Endothelial cell of hepatic sinusoid (primary cell): ENCODE data around the gene SLC10A7.
"Not testable (repeated sequence)": the region's sequence is repeated elsewhere in the genome, so short reads cannot be mapped to it uniquely, and the experiment has no call there.

Experiments
- in situ Hi-C: cut with HindIII; loops from 2 replicates; pipeline ENCODE4 v1.10.0; 2017; ENCODE audit warnings: low sequenced_read_pairs

Gene SLC10A7

GRCh38 chr4:146367347-146367746, 154.4 kb downstream of the SLC10A7 start:
- in situ Hi-C loops, result no loop called here

DNA sequence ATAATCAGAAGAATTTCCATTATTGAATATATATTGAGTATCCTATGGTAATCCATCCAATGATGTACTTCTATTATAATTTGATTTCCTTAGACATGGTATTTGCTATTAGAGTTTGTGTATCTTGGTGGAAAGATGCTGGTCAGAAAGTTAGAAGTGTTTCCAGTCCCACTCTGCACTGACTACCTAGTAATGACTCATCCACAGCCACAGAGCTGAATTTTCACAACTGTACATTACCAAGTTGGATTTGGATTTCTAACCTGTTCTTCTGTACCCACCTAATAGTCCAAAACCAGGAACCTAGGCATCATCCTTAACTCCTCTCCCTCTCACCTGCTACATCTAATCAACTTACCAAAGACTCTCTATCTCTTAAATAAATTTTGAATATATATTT, 162.0 kb downstream of the SLC10A7 start:
- in situ Hi-C loops, result no loop called here

DNA sequence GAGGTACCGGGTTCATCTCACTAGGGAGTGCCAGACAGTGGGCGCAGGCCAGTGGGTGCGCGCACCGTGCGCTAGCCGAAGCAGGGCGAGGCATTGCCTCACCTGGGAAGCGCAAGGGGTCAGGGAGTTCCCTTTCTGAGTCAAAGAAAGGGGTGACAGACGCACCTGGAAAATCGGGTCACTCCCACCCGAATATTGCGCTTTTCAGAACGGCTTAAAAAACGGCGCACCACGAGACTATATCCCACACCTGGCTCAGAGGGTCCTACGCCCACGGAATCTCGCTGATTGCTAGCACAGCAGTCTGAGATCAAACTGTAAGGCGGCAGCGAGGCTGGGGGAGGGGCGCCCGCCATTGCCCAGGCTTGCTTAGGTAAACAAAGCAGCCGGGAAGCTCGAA, 171.6 kb downstream of the SLC10A7 start:
- in situ Hi-C loops, result not testable (repeated sequence)

- in situ Hi-C loops, result loop anchor here (25.0 kb wide), 1 partner anchor 563 kb away; no protein-coding TSS in a partner anchor
These were observed 172.4 kb downstream of the SLC10A7 start for GRCh38 chr4:146349306-146349705.

DNA sequence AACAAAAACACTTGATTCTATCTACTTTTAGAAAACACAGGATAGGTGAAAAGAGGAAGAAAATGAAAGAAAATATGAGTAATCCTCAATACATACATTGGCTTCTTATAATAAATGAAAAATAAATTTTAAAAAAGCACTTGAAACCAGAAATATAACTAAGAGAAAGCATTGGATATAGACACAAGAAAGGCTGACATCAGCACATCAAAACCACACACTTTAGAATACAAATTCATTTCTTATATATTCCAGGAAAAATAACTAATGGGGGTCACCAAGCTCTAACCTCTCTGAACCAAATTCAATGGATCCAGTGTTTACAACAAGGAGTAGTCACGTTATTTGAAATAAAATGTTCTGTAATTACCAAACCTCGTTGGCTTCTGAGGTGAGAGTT, 173.9 kb downstream of the SLC10A7 start:
- in situ Hi-C loops, result loop anchor here (25.0 kb wide), 1 partner anchor 564 kb away; no protein-coding TSS in a partner anchor

DNA sequence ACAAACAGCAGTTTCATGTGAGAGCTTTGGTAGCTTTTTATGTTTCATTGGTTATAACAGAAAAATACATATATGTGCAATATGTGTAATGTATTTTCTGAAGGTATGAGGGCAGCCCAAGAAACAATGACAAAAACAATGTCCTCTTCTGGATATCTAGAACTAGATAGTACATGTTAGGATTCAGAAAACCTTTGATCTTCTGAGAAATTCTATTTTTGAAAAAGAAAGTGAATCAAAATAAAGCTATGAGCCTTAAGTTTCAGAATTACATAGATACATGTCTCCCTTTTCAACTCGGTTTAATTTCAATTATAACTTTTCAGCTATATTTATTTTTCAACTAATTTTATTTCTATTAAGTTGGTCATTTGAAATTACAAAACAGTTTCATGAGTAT, 175.5 kb downstream of the SLC10A7 start:
- in situ Hi-C loops, result loop anchor here (25.0 kb wide), 1 partner anchor 566 kb away; no protein-coding TSS in a partner anchor

- in situ Hi-C loops, result loop anchor here (25.0 kb wide), 1 partner anchor 569 kb away; no protein-coding TSS in a partner anchor
These were observed 178.0 kb downstream of the SLC10A7 start for GRCh38 chr4:146343776-146344175.

- in situ Hi-C loops, result loop anchor here (25.0 kb wide), 1 partner anchor 569 kb away; no protein-coding TSS in a partner anchor
These were observed 178.5 kb downstream of the SLC10A7 start for GRCh38 chr4:146343199-146343598.

DNA sequence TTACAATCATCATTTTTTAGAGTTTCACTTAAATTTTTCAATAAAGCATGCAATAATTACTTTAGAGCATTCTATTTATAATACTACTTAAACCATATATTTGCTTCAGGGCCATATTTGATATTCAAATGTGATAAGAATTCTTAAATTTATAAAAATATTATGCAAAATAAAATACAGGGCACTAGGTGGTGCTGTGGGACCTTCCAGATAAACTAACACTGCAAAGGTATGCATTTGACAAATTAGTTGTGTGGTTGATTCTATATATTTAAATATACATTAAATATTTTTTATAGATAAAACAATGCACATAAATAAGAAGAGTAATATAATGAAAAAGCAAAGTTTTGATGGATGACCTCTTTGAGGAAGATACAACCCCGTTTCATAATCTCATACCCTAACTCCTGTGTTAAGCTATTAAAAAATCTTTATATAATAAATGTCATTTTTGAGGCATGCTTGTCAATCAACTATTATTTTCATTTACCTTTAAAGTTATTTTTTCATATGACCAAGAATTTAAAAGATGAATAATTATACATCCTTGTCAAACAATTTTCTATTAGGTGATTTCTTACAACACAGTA, 179.0 kb downstream of the SLC10A7 start:
- in situ Hi-C loops, result loop anchor here (25.0 kb wide), 1 partner anchor 570 kb away; no protein-coding TSS in a partner anchor

DNA sequence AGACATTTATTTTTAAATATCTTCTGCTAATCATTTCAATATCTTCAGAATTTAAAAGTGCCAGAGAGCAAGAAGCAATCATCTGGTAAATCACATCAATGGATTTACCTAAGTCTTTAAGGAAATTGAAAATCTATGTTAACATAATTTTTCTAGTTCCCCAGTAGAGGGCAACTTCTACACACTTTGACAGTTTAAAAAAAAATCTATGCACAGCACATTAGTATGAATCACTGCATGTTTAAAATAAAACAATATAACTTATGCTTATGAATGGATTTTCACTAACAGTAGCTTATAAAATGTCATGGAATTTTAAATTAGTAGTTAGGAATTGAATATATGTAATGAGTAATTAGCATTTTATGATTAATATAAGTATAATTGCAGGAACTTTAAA, 180.9 kb downstream of the SLC10A7 start:
- in situ Hi-C loops, result loop anchor here (25.0 kb wide), 1 partner anchor 572 kb away; no protein-coding TSS in a partner anchor

DNA sequence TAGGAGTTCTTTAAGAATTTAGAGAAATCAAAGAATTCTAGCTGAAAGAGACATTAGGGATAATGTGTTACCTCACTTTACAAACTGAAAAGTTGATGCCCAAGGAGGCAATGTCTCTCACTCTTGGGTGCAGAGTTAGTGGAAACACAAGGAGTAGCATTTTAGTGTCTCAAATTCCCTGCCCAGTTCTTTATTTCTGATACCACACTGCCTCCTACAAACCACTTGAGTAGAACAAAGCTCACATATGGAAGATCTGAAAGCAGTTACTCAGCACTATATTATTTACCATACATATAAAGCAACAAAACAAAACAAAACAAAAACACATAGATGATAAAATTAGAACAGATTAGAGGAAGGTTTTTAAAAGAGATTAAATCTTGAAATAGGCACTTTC, 183.2 kb downstream of the SLC10A7 start:
- in situ Hi-C loops, result loop anchor here (25.0 kb wide), 1 partner anchor 574 kb away; no protein-coding TSS in a partner anchor

DNA sequence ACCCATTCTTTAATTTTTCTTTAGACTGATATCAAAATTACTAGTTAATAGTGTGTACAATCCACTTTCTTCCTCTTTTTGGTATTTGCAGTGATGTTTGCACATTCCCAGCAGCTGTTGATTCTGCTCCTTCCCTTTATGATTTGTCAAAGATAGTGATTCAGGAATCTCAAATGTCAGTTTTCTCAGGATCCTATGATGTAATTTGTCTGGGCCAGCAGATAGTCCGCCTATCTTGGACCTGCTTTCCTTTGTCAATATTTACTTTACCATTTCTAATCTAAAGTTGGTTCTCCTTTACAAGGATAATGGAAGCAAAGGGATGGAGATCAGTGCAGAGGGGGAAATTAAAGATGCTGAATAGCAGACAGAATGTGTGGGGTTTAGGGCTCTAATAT, 185.3 kb downstream of the SLC10A7 start:
- in situ Hi-C loops, result loop anchor here (25.0 kb wide), 1 partner anchor 576 kb away; no protein-coding TSS in a partner anchor

GRCh38 chr4:146335763-146336409, 185.9 kb downstream of the SLC10A7 start:
- in situ Hi-C loops, result loop anchor here (25.0 kb wide), 1 partner anchor 576 kb away; no protein-coding TSS in a partner anchor

DNA sequence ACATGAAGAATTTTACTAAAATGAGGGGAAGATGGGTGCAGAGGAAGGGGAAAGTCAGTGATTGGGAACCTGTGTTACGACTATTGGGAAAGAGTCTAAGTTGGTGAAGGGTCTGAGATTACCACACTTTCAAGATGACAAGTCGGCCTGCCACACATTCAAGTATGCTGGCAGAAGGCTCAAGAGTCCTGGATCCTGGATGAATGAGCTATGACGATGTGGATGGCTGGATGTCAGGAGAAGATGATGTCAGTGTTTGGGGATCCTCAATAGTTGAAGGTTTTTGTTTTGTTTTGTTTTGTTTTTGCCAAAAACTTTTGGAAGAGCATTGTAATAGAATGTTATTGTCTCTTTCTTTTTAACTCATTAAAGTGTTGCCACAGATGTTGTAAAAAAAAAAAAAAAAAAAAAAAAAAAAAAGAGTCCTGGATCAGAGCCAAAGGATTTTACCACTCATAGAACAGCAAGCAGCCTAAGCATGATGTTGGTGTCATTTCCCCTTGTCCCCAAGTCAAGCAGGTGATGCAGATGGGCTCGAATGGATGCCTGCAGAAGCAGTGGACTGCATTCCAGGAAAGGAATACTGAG, 186.8 kb downstream of the SLC10A7 start:
- in situ Hi-C loops, result loop anchor here (25.0 kb wide), 1 partner anchor 577 kb away; no protein-coding TSS in a partner anchor

GRCh38 chr4:146333895-146334262, 187.9 kb downstream of the SLC10A7 start:
- in situ Hi-C loops, result loop anchor here (25.0 kb wide), 1 partner anchor 578 kb away; no protein-coding TSS in a partner anchor

DNA sequence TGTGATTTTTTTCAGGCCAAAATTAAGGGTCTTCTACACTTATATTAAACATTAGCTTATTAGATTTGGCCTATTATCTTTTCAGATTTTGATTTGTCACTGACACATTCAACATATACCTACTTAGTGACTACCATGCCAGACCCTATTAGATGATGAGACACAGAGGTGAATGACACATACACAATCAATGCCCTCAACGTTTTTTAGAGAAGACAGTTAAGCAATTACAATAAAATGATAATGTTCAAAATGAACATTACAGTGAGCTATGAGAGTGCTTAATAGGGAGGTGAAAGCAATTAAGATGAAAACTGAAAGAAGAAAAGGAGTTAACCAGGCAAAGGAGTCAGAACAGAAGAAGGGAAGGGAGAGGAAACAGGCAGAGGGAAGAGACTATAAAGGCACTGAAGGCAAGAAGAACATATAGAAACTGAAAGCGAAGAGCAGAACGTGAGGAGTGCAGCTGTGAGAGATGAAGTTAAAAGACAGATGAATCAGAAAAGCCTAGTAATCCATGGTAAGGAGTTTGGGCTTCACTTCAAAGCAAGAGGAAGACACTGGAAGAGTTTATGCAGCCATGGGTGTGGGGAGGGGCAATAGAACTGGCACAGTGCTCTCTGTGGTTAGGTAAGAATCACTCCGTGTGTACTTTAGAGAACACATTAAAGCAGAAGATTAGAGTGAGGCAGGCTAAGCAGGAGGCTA, 188.4 kb downstream of the SLC10A7 start:
- in situ Hi-C loops, result loop anchor here (25.0 kb wide), 1 partner anchor 579 kb away; no protein-coding TSS in a partner anchor

DNA sequence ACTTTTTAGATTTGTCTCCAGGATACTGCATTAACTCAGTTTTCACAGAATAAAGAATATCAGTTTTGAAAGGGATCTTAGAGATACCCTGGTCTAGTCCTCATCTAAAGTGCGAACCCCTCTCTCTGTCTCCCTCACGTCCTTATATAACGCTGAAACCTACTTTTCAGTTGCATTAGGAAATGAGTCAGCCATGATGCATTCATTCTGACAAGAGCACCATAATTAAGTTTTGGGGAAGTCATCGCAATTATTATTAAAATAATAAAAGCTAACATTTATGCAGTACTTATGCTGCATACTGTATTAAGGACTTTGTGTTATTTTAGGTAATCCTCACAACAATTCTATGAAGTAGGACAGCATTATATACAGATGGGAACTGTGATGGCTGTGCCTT, 191.3 kb downstream of the SLC10A7 start:
- in situ Hi-C loops, result loop anchor here (25.0 kb wide), 1 partner anchor 582 kb away; no protein-coding TSS in a partner anchor

GRCh38 chr4:146329050-146329716, 192.6 kb downstream of the SLC10A7 start:
- in situ Hi-C loops, result loop anchor here (25.0 kb wide), 1 partner anchor 583 kb away; no protein-coding TSS in a partner anchor

DNA sequence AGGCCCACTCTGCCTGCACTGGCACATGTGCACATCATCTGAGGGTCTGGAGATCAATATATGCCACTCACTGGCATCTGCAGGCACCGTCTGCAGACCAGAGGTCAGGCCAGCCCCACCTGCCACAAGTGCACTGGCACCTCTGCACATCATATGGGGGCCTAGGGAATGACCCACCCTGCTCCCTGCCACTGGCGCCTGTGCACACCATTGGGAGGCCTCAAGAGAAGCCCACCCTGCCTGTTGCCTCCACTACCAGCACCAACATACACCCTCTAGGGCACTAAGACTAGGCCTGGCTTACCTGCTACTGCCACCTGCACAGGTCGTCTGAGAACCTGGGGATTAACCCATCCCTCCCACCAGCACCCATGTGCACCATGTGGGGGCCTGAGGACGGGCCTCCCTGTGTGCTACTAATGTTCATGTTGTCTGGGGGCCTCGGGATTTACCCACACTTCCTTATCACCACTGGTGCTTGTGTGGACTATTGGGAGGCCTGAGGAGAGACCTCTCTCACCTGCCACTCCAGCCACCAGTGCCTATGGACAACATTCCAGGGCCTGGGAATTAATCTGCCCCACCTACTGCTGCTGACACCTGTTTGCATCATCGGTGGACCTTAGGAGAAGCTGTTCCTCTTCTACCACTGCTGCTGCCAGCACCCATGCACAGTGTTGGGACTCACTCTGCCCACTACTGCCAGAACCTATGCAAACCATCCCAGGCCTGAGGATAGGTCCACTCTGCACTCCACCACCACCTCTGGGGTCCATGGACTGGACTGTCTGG, 193.7 kb downstream of the SLC10A7 start:
- in situ Hi-C loops, result loop anchor here (25.0 kb wide), 1 partner anchor 584 kb away; no protein-coding TSS in a partner anchor
